Measurements from ENCODE around the gene SDK1. TPM values are rescaled to one million over a fixed set of nuclear protein-coding genes. Genes with fewer than 3 reads are reported as not detected.

SDK1 gene
- total RNA-seq, 1 donor from 2014 or later: 0.53 TPM

DNA sequence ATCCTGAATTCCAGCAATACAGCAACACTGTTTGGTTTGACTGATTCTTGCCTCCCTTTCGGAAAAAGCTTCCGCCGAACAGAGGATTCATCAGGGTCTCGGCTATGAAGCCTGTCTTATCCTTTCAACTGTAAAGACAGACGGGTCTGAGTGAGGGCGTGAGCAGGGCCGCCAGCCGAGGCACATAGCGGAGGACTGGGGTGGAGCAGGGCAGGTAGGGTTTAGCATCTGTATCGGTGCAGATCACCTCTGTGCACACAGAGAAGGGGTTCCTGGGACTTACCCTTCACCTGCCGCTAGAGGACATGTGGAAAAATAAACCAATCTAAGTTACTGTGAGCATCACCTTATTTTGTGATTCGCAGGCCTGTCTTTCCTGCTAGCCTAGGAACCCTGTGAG is 724.2 kb downstream of the SDK1 start:
- ATAC-seq (no peak), DNase-seq (ENCODE audit: low spot score) (peak; percentile 11)

DNA sequence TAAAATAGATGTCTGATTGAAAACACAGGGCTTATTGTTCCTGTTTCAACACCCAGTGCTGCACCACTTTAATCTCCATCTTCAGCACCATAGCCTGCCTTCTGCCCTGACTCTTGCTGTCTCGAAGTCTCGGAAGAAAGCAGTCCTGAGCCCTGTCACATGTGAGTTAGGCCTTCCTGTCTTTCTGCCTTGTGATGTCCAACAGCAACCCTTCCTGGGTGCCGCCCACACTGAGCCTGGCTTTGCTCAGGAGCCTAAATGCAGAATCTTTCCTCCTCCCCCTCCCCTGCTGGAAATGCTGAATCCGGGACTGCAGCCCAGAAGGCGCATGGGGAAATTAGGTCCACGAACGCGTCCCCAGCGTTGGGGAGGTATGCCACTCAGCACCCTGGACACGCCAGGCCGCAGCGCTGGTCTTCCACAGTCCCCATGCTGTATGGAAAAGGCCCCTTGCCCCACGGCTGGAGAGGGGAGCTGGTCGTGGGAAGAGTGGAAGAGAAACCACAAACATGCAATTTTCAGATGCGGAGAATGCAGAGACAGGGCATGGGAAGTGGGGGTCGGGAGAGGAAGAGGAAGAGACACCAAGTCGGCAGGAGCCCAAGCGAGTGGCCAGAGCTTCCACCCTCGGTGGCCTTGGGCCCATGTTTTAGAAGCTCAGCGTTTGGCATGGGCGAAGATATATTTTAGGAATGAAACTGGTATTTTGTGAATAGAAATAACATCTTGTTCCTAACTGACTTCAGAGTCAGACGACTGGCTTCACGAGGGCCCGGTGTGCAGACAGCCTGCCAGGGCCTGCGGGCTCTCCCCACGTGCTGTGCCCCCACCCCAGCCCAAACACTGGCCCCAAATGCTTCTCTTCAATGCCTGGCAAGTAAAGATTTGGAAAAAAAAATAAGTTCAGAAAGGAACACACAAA is 724.9 kb downstream of the SDK1 start:
- no peak for ATAC-seq
- DNase-seq (ENCODE audit: low spot score): peak; percentile 27

DNA sequence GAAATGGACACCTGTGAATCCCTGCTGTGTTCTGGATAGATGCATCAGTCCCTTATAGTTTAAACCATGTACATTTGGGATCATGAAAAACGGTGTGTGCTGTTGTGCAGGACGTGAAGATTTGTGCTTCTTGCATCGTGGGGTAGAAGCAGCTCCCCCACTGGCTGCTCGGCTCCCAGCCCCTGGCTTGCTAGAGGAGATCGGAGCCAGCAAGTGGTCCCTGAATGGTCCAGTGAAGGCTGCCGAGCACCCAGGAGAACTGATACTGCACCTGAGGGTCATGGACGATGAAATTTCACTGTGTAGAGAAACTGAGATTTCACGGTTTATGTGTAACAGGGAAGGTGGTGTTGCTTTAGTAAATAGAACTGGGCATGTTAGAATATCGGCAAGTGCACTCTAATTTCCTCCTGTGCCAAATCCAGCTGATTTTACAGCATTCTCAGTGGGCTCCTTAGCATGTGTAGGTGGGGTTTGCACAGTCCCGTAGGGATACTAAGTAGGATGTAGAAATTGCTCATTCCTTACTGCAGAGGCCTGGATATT is 726.0 kb downstream of the SDK1 start:
- DNase-seq (ENCODE audit: low spot score): peak; percentile 29

DNA sequence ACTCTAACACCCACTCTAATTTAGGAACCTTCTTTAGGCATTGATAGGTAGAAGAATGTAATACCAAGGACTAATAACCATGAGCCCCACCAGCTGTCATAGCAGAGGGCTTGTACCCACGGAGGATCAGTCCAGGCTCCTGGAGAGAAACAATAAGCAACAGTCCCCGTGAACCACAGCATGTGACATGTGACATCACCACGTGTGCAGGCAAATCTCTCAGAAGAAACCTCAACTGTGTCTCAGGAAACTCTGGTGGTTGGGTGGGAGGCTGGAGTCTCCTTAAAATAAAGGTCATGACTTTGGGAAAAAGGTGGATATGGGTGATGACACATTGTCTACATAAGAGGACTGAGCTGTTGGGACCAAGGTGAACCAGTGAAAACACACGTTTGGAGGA is 727.2 kb downstream of the SDK1 start:
- peak; percentile 14 for DNase-seq (ENCODE audit: low spot score)
- no peak for ATAC-seq

More for the DNA sequence above, 726.0 kb downstream of the SDK1 start:
- ATAC-seq: no peak

DNA sequence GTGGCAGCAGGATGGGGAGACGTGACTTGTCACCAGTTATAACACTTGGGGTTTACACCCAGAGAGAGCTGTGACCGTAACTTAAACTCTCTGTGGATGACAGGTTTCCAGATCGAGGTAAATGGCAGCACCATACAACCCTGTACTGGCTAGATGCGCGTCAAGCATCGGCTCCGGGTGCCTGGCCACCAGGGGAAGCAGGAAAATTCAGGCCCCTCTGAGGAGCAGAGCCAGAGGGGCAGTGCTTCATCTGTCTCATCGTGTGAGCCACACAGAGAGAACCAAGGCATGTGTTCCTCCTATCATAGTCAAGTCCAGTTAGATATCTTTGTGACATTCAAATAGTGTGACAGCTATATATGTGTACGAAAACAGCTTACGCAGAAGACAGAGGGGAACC is 728.9 kb downstream of the SDK1 start:
- peak; percentile 21 for DNase-seq (ENCODE audit: low spot score)
- no peak for ATAC-seq

DNA sequence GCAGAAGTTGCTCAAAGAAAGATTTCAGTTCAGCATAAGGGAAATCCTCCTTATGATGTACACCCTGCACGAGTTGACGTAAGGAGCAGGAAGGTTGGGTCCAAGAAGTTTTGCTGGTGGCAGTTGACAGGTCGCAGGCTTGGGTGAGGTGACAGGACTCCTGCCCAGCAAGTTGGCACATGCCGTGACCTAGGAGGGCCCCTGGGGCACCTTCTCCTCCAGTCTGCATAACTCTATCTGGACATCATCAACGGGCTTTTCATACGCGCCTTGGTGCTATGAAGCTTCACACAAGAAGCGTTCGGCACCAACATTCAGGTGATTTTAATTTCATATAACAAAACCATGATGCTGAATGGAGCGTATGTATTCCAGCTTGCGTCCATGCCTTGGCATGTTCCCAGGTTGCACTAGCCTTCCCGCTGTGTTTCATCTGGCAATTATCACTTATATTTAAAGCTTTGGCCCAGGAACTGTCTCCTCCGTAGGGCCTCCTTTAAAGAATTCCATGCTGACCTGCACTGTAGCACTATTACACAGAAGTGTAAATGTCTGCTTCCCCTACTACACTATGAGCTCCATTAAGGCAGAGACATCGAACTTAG is 729.4 kb downstream of the SDK1 start:
- DNase-seq (ENCODE audit: low spot score) (peak; percentile 24), ATAC-seq (no peak)

DNA sequence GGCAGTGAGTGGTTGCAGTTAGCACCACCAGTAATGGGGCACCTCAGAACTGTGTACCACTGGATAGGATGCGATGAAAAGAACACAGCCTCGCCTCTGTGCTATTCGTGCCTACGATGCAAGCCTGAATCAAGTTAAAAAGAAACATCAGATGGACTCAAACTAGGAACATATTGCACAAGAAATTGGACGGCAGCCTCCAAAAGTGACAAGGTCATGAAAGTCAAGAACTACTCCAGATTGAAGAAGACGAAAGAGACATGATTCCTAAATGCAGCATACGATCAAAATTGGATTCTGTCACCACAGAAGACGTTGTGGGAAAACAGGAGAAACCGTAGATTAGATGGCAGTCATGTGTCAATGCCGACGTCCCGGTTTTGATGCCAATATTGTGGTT is 732.9 kb downstream of the SDK1 start:
- ATAC-seq (no peak), DNase-seq (ENCODE audit: low spot score) (no peak)

DNA sequence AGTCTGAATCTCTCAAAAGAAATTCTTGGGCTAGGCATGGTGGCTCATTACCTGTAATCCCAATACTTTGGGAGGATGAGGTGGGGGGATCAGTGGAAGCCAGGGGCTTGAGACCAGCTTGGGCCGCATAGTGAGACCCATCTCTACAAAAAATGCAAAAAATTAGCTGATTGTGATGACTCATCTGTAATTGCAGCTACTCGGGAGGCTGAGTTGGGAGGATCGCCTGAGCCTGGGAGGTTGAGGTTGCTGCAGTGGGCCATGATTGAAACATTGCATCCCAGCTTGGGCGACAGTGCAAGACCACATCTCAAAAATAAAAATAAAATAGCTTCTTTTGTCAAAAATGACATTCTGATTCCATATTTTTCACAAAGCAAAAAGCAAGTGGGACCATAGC is 736.3 kb downstream of the SDK1 start:
- DNase-seq (ENCODE audit: low spot score) (no peak), ATAC-seq (no peak)

DNA sequence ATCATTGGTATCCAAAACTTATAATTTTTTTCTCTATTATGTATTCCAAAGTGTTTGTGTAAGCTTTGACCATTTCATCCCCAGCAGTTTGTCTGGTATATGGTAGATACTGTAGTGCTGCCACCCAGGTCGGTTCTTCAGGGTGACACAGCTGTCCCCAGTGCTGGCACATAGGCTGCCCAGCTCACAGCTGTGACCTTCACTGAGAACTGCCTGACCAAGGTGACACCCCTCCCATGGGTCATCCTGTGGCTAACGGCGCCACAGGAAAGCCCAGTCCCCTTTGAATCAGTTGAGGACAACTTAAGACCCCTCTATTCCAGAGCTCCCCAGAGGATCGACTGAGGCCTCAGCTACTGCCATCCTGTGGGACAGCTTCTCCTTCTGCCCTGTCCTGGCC is 736.8 kb downstream of the SDK1 start:
- ATAC-seq (no peak), DNase-seq (ENCODE audit: low spot score) (no peak)

DNA sequence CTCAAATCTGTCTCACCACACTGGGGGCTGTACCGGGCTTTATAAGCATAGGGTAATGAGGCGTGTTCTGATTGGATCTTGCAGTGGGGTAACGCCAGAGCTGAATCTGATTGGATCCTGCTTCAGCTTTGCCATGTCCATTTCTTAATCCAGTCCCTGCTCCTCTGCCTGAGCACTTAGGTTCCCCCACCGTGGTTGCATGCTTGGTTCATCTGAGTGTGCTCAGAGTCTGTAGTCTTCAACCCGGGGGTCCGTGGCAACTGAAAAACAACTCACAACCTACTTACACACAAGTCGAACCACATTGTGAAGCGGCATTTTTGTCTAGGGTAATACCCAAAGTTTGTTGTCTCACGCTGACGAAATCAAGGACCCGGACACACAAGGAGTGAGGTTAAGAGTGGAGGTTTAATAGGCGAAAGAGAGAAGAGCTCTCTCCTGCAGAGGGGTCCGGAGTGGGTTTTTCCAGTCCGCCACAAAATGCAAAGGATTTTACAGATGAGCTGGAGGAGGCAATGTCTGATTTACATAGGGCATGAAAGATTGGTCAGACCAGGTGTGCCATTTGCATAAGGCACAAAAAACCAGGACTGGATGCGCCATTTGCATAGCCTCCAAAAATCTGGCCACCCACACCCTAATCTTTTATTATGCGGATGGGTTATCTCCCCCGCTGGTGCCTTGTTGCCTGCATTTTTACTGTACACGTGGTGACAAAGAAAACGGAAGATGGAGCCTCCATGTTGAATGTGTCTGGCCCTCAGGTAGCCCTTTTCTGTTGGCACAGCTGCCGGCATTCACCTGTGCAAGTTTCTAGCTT is 739.3 kb downstream of the SDK1 start:
- DNase-seq (ENCODE audit: low spot score) (no peak), ATAC-seq (no peak)

DNA sequence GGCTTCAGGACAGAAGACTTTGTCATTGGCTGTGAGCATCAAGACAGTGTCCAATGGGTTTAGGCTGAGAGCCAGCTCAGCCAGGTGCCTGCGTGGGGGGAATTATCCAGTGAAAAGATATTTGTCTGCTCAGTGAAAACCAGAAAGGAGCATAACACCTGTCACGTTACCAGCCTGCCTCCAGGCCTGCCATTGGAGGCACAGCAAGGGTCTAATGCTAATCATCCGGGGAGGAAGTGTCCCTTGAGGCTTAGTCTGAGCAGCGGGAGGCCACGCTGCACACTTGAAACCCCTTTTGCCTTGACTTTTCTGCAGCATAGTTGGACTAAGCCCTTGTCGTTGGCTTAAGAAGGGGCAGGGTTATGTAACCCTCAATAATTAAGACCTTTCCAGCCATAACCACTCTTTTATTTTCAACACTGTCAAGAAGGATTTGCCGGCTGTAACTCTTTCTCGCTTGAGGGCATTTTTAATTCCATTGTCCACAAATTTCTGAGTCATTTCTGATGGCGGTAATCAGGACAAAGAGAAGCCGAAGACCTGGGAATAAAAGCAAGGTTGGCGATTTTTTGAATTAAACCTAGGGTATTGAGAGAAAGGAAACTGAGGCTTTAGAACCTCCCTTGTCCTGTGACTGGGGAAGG is 741.5 kb downstream of the SDK1 start:
- no peak for ATAC-seq
- no peak for DNase-seq (ENCODE audit: low spot score)

DNA sequence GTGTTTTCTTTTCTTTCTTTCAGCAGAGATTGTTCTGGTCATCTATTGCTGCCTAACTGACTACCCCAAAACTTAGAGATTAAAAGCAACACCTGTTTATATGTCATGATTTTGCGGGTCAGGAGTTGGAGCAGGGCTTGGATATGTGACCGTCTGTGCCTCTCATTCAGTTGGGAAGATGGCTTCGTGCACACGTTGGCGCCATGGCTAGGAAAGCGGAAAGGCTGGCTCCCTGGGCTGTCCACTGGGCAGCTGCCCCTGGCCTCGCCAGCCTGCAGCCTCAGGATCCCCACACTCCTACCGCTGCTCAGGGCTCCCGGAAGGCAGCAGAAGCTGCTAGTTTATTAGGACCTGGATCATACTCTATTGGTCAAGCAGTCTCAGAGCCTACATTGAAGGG is 742.9 kb downstream of the SDK1 start:
- DNase-seq (ENCODE audit: low spot score) (no peak), ATAC-seq (no peak)

DNA sequence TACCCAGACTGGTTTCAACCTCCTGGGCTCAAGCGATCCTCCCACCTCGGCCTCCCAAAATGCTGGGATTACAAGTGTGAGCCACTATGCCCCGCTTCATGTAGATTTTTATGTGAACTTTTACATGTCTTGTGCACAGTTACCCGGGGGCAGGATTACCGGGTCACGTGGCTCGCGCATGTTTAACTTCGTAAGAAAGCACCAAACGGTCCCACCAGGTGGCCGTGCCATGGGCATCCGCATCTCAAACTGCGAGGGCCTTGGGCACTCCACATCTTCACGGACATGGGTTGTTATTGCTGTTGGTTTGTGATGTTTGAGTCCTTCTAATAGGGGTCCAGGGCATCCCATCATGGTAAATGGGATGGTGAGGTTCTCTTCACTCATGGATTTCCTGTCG is 744.4 kb downstream of the SDK1 start:
- ATAC-seq (no peak), DNase-seq (ENCODE audit: low spot score) (no peak)

DNA sequence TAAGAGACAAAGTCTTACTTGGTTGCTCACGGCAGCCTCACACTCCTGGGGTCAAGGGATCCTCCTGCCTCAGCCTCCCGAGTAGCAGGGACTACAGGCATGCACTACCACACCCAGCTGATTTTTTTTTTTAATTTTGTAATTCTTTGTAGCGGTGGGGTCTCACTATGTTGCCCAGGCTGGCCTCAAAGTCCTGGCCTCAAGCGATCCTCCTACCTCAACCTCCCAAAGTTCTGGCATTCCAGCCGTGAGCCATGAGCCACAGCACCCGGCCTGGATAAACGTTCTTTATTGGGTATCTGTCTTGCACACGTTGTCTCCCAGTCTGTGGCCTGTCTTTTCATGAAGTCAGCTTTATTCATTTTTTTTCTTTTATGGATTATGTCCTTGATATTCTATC is 744.9 kb downstream of the SDK1 start:
- no peak for ATAC-seq
- DNase-seq (ENCODE audit: low spot score): no peak

DNA sequence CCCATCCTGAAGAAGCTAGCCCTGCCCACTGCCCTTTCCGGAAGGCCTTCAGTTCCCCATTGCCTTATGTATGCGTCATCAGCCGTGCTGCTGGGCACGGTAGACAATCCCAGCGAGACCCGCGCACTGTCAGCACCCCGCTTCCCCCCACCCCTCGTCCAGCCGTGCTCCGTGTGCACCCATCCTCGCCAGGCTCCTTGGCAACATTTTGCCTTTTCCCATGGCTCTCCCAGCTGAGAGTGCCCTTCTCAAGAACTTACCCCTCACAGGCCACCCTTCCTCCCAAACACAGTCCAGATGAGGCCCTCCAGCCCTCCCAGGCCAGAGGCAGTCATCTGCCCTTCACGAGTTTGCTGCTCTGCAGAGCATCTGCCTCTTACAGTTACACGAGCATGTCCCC is 747.3 kb downstream of the SDK1 start:
- ATAC-seq: no peak
- DNase-seq (ENCODE audit: low spot score): no peak

DNA sequence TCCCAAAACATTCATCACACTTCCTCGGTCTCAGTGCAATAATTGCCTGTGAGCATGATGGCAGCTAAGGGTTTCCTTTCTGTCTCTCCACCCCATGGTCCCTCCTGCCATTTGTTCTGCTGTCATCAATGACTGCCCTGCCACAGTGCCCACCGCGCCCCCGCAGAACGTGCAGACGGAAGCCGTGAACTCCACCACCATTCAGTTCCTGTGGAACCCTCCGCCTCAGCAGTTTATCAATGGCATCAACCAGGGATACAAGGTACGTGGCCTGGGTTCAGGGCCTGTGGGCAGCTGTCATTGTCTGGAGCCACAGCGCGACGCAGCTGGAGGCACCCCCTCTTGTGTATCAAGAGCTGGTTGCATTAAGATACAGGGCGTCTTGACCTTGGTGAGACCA is 748.1 kb downstream of the SDK1 start:
- ATAC-seq (no peak), DNase-seq (ENCODE audit: low spot score) (peak; percentile 26)

DNA sequence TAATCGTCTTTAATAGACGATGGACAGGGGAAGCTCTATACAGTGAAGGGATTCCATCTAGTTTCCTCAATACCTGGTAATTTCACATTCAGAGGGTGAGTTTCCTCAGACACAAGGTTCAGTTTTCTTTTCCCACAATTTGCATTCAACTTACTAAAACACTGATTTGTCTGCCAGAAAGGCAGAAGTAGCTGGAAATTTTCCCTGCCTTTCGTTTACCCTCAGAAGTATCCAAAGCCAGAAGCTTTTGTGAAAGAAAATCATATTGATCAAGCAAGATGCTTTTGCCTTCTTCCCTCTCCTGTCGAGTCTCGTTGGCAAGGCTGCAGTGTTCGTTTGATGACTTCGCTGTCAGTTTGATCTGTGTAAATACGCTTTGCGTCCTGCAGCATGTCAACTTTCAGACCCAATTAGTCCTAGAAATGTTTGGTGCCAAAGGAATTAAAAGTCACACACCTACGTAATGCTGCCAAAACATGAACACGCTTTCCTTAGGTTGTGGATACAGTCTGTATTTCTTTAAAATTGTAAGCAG is 749.1 kb downstream of the SDK1 start:
- ATAC-seq: no peak
- DNase-seq (ENCODE audit: low spot score): no peak

DNA sequence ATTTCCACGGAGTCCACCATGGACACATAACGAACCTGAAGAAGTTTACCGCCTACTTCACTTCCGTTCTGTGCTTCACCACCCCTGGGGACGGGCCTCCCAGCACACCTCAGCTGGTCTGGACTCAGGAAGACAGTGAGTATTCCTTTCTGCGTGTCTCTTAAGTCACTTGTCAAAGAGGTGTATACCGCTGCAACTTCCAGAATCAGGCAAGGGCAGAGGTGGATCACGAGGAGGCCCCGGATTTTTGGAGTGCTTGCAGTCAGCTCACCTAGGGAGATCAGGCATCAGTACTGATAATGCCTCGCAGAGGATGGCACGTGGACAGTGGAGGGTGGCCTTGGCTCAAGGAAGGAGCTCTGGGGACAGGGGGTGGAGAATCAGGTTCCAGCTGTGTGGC is 750.6 kb downstream of the SDK1 start:
- DNase-seq (ENCODE audit: low spot score) (no peak), ATAC-seq (no peak)

DNA sequence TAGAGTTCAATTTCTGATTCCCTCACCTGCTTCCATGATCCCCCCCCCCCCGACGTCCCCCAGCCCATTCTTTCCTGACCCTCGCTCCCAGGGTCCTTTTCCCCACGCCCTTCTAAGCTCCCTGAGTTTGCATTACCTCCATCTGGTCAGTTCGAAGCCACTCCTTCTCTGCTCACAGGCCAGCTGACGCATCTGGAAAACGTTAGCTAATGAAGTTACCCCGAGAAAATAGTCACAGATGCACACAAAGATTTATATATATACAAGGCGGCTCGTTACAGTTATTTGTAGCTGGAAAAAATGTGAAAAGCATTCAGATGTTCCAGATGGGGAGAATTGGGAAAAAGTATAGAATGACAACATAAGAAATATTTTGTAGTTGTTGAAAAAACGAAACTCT is 751.1 kb downstream of the SDK1 start:
- no peak for DNase-seq (ENCODE audit: low spot score)
- ATAC-seq: no peak

DNA sequence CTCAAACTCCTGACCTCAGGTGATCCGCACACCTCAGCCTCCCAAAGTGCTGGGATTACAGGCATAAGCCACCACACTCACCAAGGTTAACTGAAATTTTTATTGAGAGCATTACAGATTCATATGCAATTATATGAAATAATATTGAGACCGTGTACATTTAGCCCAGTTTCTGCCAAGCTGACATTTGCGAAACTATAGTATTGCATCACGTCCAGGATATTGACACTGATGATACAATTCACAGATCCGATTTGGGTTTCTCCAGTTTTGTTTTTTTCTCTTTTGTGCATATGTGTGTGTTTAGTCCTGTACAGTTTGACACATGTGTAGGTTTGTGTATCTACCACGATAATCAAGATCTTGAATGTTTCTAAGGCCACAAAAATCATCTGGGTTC is 753.1 kb downstream of the SDK1 start:
- ATAC-seq: peak; percentile 33
- no peak for DNase-seq (ENCODE audit: low spot score)
